ENCODE results near the gene TAC4. TPM values are rescaled to one million over a fixed set of nuclear protein-coding genes. Genes with fewer than 3 reads are reported as not detected.
A peak's percentile ranks its signal among the peaks of the same experiment; 100 is the strongest.

Gene TAC4
- total and polyA plus RNA-seq, 9 of the 15 experiments (the other 6 are each of a cell fraction or from before 2014, with no cell fraction given) = 0.17 TPM; not detected in 8

DNA sequence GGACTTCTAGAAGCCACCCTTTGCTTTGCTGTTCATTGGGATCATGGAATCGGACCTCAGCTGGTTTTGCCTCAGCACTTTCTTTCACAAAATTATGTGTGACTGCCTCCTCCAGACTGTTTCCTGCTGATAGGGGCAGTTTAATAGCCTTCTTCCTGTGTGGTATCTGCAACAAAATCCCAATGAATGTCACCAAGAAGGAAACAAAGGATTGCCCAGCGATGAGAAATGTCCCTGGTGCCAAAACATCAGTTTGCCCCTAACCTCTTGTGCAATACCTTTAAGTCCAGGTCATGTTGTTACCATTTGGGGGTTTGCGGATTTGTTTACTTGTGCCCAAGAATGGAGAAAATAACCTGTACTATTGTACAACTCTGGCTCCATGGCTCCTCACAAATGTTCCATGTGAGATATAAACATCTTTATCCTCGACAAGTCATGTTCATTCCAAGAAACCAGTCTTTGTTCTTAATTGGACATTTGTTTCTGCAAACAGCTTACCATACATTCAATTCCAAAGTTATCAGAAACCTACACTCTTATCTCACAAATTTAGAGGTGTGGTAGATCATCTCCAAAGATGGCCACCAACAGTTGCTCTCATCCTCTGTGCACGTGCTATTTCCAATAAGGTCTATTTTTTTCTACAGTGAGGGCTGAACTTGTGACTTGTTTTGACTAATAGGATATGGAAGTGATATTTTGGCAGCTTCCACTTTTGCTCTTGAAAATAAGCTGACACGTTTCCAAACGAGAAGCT, 14.8 kb downstream of the TAC4 start (continued):
- TF ChIP-seq, protein P1, sequence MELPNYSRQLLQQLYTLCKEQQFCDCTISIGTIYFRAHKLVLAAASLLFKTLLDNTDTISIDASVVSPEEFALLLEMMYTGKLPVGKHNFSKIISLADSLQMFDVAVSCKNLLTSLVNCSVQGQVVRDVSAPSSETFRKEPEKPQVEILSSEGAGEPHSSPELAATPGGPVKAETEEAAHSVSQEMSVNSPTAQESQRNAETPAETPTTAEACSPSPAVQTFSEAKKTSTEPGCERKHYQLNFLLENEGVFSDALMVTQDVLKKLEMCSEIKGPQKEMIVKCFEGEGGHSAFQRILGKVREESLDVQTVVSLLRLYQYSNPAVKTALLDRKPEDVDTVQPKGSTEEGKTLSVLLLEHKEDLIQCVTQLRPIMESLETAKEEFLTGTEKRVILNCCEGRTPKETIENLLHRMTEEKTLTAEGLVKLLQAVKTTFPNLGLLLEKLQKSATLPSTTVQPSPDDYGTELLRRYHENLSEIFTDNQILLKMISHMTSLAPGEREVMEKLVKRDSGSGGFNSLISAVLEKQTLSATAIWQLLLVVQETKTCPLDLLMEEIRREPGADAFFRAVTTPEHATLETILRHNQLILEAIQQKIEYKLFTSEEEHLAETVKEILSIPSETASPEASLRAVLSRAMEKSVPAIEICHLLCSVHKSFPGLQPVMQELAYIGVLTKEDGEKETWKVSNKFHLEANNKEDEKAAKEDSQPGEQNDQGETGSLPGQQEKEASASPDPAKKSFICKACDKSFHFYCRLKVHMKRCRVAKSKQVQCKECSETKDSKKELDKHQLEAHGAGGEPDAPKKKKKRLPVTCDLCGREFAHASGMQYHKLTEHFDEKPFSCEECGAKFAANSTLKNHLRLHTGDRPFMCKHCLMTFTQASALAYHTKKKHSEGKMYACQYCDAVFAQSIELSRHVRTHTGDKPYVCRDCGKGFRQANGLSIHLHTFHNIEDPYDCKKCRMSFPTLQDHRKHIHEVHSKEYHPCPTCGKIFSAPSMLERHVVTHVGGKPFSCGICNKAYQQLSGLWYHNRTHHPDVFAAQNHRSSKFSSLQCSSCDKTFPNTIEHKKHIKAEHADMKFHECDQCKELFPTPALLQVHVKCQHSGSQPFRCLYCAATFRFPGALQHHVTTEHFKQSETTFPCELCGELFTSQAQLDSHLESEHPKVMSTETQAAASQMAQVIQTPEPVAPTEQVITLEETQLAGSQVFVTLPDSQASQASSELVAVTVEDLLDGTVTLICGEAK (IDR thresholded peaks at IDR 0.05) = 0 out of 2 replicates have a peak, but pooled peaks have one; percentile 37
- TF ChIP-seq, protein P1 (CRISPR knock-in tag; IDR thresholded peaks at IDR 0.05) = no peak

Measured in K562 (cell line).